Smooth muscle cell (in vitro differentiated cells): Measurements from ENCODE around the gene LVRN. TPM values are rescaled to one million over a fixed set of nuclear protein-coding genes. Genes with fewer than 3 reads are reported as not detected.

Experiments
- DNase-seq: peaks from one replicate; lab custom pipeline; 2025; ENCODE audit not compliant: unreplicated experiment; lab: John Stamatoyannopoulos, UW
- H2AFZ ChIP-seq: fragments of 200-600 bp; sonication (generic); 2 replicates; pipeline ENCODE4 v1.6.0; 2016; ENCODE audit warnings: antibody characterized with exemption, low read depth, mild to moderate bottlenecking
- H3F3A ChIP-seq: fragments of 200-600 bp; sonication (generic); 2 replicates; pipeline ENCODE4 v1.6.0; 2017; ENCODE audit warnings: antibody characterized with exemption, low read depth
- H3K27ac ChIP-seq: fragments of 200-600 bp; sonication (generic); 2 replicates; pipeline ENCODE4 v1.5.1; 2016; ENCODE audit warnings: low read depth, mild to moderate bottlenecking
- H3K27me3 ChIP-seq: fragments of 200-600 bp; sonication (generic); 2 replicates; pipeline ENCODE4 v1.6.1; 2016; ENCODE audit warnings: low read depth, mild to moderate bottlenecking
- H3K36me3 ChIP-seq: fragments of 200-600 bp; sonication (generic); 2 replicates; pipeline ENCODE4 v1.5.1; 2016; ENCODE audit warnings: low read depth
- H3K4me1 ChIP-seq: fragments of 200-600 bp; sonication (generic); 2 replicates; pipeline ENCODE4 v1.5.1; 2016; ENCODE audit warnings: low read depth
- H3K4me2 ChIP-seq: fragments of 200-600 bp; sonication (generic); 2 replicates; pipeline ENCODE4 v1.6.0; 2016; ENCODE audit warnings: mild to moderate bottlenecking
- H3K4me3 ChIP-seq: fragments of 200-600 bp; sonication (generic); 2 replicates; pipeline ENCODE4 v1.5.1; 2016; ENCODE audit warnings: mild to moderate bottlenecking
- H3K79me2 ChIP-seq: fragments of 200-600 bp; sonication (generic); 2 replicates; pipeline ENCODE4 v1.6.0; 2016; ENCODE audit warnings: low read depth, mild to moderate bottlenecking
- H3K9ac ChIP-seq: fragments of 200-600 bp; sonication (generic); 2 replicates; pipeline ENCODE4 v1.6.0; 2016; ENCODE audit warnings: low read depth
- H3K9me3 ChIP-seq: fragments of 200-600 bp; sonication (generic); replicated peaks from 2 replicates; pipeline ENCODE4 v1.5.1; 2016; ENCODE audit warnings: low read depth
- H4K20me1 ChIP-seq: fragments of 200-600 bp; sonication (generic); 2 replicates; pipeline ENCODE4 v1.6.0; 2016; ENCODE audit warnings: low read depth
- WGBS: methylation state at CpG from one replicate; pipeline ENCODE4 v1.1.7; 2016; ENCODE audit warnings: low lambda C conversion rate; 5-methylcytosine and 5-hydroxymethylcytosine counted together
- polyA plus RNA-seq: library from polyadenylated mRNA; unstranded; fragments of >200 nt; fragmentation: Nextera tagmentation; extraction: Ambion mirVana; gene quantifications from 2 replicates; pipeline ENCODE4 v1.2.1, GENCODE V29; 2016
- total RNA-seq: library from RNA; depleted of rRNA; stranded (reverse); fragments of >200 nt; gene quantifications from 2 replicates; pipeline ENCODE4 v1.2.3, GENCODE V29; 2014
- TF ChIP-seq, protein P1 (sequence below): fragments of 200-600 bp; sonication (generic); IDR thresholded peaks from 2 replicates; pipeline ENCODE4 v1.5.1; 2017; ENCODE audit warnings: borderline replicate concordance, mild to moderate bottlenecking, antibody characterized with exemption; ENCODE audit not compliant: insufficient read depth, poor library complexity, severe bottlenecking

The LVRN gene
- total and polyA plus RNA-seq, 2 experiments from 2014 or later: 0.72 to 0.87 TPM

GRCh38 chr5:116062352-116062751 lies 100.1 kb downstream of the LVRN start:
- Histone ChIP-seq H3K36me3 (no peaks in the 10 kb centered on the region), H3K27ac (no peak overlapping the region), H2AFZ (no peak overlapping the region), H3K4me3 (no peak overlapping the region), H3K9me3 (no peaks in the 10 kb centered on the region), H3F3A (no peaks in the 10 kb centered on the region), H3K27me3 (no peaks in the 10 kb centered on the region), H3K4me1 (no peaks in the 10 kb centered on the region), H3K79me2 (no peaks in the 10 kb centered on the region), H3K9ac (no peak overlapping the region), H3K4me2 (no peak overlapping the region), H4K20me1 (no peaks in the 10 kb centered on the region)
- 95% methylated on average over 2 of the region's 2 CpGs for WGBS
- TF ChIP-seq, protein P1, sequence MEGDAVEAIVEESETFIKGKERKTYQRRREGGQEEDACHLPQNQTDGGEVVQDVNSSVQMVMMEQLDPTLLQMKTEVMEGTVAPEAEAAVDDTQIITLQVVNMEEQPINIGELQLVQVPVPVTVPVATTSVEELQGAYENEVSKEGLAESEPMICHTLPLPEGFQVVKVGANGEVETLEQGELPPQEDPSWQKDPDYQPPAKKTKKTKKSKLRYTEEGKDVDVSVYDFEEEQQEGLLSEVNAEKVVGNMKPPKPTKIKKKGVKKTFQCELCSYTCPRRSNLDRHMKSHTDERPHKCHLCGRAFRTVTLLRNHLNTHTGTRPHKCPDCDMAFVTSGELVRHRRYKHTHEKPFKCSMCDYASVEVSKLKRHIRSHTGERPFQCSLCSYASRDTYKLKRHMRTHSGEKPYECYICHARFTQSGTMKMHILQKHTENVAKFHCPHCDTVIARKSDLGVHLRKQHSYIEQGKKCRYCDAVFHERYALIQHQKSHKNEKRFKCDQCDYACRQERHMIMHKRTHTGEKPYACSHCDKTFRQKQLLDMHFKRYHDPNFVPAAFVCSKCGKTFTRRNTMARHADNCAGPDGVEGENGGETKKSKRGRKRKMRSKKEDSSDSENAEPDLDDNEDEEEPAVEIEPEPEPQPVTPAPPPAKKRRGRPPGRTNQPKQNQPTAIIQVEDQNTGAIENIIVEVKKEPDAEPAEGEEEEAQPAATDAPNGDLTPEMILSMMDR: no peak
- no peak for DNase-seq

GRCh38 chr5:116063950-116064349 lies 101.7 kb downstream of the LVRN start:
- no peak overlapping the region for H3K4me3 ChIP-seq
- DNase-seq: no peak
- no peaks in the 10 kb centered on the region for H3K4me1 ChIP-seq
- no peak overlapping the region for H3K4me2 ChIP-seq
- H3K27me3 ChIP-seq: no peaks in the 10 kb centered on the region
- TF ChIP-seq, protein P1: no peak
- no peaks in the 10 kb centered on the region for H3K9me3 ChIP-seq
- H3K9ac ChIP-seq: no peak overlapping the region
- H3F3A ChIP-seq: no peaks in the 10 kb centered on the region
- WGBS: 89% methylated on average over 3 of the region's 3 CpGs
- no peak overlapping the region for H2AFZ ChIP-seq
- H3K79me2 ChIP-seq: no peaks in the 10 kb centered on the region
- H4K20me1 ChIP-seq: no peaks in the 10 kb centered on the region
- H3K27ac ChIP-seq: no peak overlapping the region
- no peaks in the 10 kb centered on the region for H3K36me3 ChIP-seq

DNA sequence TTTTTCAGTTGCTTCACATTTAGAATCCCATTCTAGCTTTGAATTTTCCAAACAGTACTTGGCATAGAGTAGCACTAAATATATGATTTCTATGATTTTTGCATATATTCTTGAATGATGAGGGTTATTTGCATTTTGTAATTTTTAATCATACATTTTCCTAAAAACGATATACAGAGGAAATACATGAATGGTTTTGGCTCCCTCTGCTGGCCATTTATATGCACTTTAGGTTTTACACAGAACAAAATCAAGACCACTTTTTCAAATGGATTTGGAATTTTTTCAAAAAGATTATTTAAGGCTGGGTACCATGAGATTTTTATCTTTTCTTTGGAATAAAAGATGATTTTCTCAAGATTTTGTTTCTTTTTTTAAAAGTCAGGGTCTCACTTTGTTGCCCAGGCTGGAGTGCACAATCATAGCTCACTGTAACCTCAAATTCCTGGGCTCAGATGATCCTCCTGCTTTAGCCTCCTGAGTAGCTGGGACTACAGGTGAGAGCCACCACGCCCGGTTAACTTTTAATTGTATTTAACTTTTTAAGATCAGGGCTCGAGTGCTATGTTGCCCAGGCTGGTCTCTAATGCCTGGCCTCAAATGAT lies 105.9 kb downstream of the LVRN start:
- Histone ChIP-seq H3K9ac (no peak overlapping the region), H4K20me1 (no peaks in the 10 kb centered on the region), H3K4me3 (no peak overlapping the region), H2AFZ (peak overlapping the region; percentile 68), H3K27me3 (peaks cover 7% of the 10 kb centered on the region), H3K79me2 (no peaks in the 10 kb centered on the region), H3F3A (no peaks in the 10 kb centered on the region), H3K4me1 (no peaks in the 10 kb centered on the region), H3K27ac (no peak overlapping the region), H3K9me3 (no peaks in the 10 kb centered on the region), H3K4me2 (peak overlapping the region; percentile 48), H3K36me3 (no peaks in the 10 kb centered on the region)
- TF ChIP-seq, protein P1: peak; percentile 92
- no peak for DNase-seq
- WGBS: 17% methylated on average over 4 of the region's 4 CpGs

- H3K4me3 ChIP-seq: no peak overlapping the region
- no peak overlapping the region for H2AFZ ChIP-seq
- 90% methylated on average over 1 of the region's 1 CpG for WGBS
- H3K4me1 ChIP-seq: no peaks in the 10 kb centered on the region
- H3K36me3 ChIP-seq: no peaks in the 10 kb centered on the region
- H4K20me1 ChIP-seq: no peaks in the 10 kb centered on the region
- peaks cover 7% of the 10 kb centered on the region for H3K27me3 ChIP-seq
- H3K4me2 ChIP-seq: no peak overlapping the region
- no peak overlapping the region for H3K9ac ChIP-seq
- no peaks in the 10 kb centered on the region for H3K9me3 ChIP-seq
- DNase-seq: no peak
- H3K27ac ChIP-seq: no peak overlapping the region
- no peaks in the 10 kb centered on the region for H3F3A ChIP-seq
- TF ChIP-seq, protein P1: no peak
- H3K79me2 ChIP-seq: no peaks in the 10 kb centered on the region
These were observed 108.9 kb downstream of the LVRN start for GRCh38 chr5:116071211-116071610.
